H9 (cell line): Measurements from ENCODE around the gene LFNG. TPM values are rescaled to one million over a fixed set of nuclear protein-coding genes. Genes with fewer than 3 reads are reported as not detected.

Experiments
- DNase-seq: peaks from one replicate; pipeline ENCODE4 v3.0.0-alpha.2; 2017
- H2AFZ ChIP-seq: one replicate; pipeline ENCODE4 v1.6.1; 2013; ENCODE audit warnings: mild to moderate bottlenecking, low read length, control low read depth, moderate library complexity
- H2AK5ac ChIP-seq: 2 replicates; pipeline ENCODE4 v1.6.1; 2013; ENCODE audit warnings: low read length, control low read depth, mixed read lengths; ENCODE audit not compliant: insufficient read length
- H2BK120ac ChIP-seq: one replicate; pipeline ENCODE4 v1.6.1; 2013; ENCODE audit warnings: low read depth, mild to moderate bottlenecking, low read length, control low read depth, inconsistent platforms; ENCODE audit not compliant: poor library complexity, severe bottlenecking
- H2BK12ac ChIP-seq: 2 replicates; pipeline ENCODE4 v1.6.1; 2013; ENCODE audit warnings: low read length, control low read depth, mixed read lengths, low read depth; ENCODE audit not compliant: insufficient read length
- H2BK15ac ChIP-seq: 2 replicates; pipeline ENCODE4 v1.6.1; 2013; ENCODE audit warnings: low read depth, low read length, control low read depth
- H2BK20ac ChIP-seq: one replicate; pipeline ENCODE4 v1.6.1; 2013; ENCODE audit warnings: low read depth, mild to moderate bottlenecking, low read length, control low read depth, inconsistent platforms; ENCODE audit not compliant: poor library complexity, severe bottlenecking
- H2BK5ac ChIP-seq: 2 replicates; pipeline ENCODE4 v1.6.1; 2013; ENCODE audit warnings: low read length, control low read depth, mixed read lengths; ENCODE audit not compliant: insufficient read length
- H3K14ac ChIP-seq: 2 replicates; pipeline ENCODE4 v1.6.1; 2013; ENCODE audit warnings: low read length, control low read depth; ENCODE audit not compliant: insufficient read depth
- H3K18ac ChIP-seq: 2 replicates; pipeline ENCODE4 v1.6.1; 2013; ENCODE audit warnings: low read depth, mild to moderate bottlenecking, mixed read lengths, low read length, control low read depth; ENCODE audit not compliant: insufficient read length
- H3K23ac ChIP-seq: 2 replicates; pipeline ENCODE4 v1.6.1; 2013; ENCODE audit warnings: low read length, control low read depth, mixed read lengths, low read depth; ENCODE audit not compliant: insufficient read length
- H3K23me2 ChIP-seq: 2 replicates; pipeline ENCODE4 v1.6.1; 2013; ENCODE audit warnings: low read depth, mild to moderate bottlenecking, mixed read lengths, low read length, control low read depth; ENCODE audit not compliant: insufficient read length, poor library complexity, severe bottlenecking
- H3K27ac ChIP-seq: 2 replicates; pipeline ENCODE4 v1.5.1; 2013; ENCODE audit warnings: low read length, control low read depth, mixed read lengths, low read depth; ENCODE audit not compliant: insufficient read length
- H3K27me3 ChIP-seq: 2 replicates; pipeline ENCODE4 v1.6.1; 2013; ENCODE audit warnings: low read length, control low read depth, inconsistent platforms; ENCODE audit not compliant: insufficient read depth
- H3K4ac ChIP-seq: 2 replicates; pipeline ENCODE4 v1.6.1; 2013; ENCODE audit warnings: low read depth, mild to moderate bottlenecking, control low read depth, inconsistent platforms, low read length, moderate library complexity
- H3K4me1 ChIP-seq: 2 replicates; pipeline ENCODE4 v1.6.1; 2013; ENCODE audit warnings: low read length, control low read depth, inconsistent platforms; ENCODE audit not compliant: insufficient read depth
- H3K4me2 ChIP-seq: 2 replicates; pipeline ENCODE4 v1.6.1; 2013; ENCODE audit warnings: low read length, control low read depth, mixed read lengths; ENCODE audit not compliant: insufficient read length, insufficient read depth
- H3K56ac ChIP-seq: 2 replicates; pipeline ENCODE4 v1.6.1; 2013; ENCODE audit warnings: low read depth, mild to moderate bottlenecking, mixed read lengths, low read length, control low read depth; ENCODE audit not compliant: insufficient read length
- H3K79me1 ChIP-seq: 2 replicates; pipeline ENCODE4 v1.6.1; 2013; ENCODE audit warnings: low read depth, mild to moderate bottlenecking, moderate library complexity, low read length, control low read depth, inconsistent platforms; ENCODE audit not compliant: insufficient read depth, poor library complexity, severe bottlenecking
- H3K79me2 ChIP-seq: 2 replicates; pipeline ENCODE4 v1.6.1; 2013; ENCODE audit warnings: low read length, control low read depth, inconsistent platforms; ENCODE audit not compliant: insufficient read depth
- H3K9ac ChIP-seq: 2 replicates; pipeline ENCODE4 v1.6.1; 2013; ENCODE audit warnings: low read length, control low read depth, mixed read lengths; ENCODE audit not compliant: insufficient read length; ENCODE audit errors: extremely low read depth
- H3K9me3 ChIP-seq: one replicate; pipeline ENCODE4 v1.6.1; 2013; ENCODE audit warnings: low read depth, low read length, inconsistent platforms; ENCODE audit not compliant: control insufficient read depth
- H3T11ph ChIP-seq: one replicate; pipeline ENCODE4 v1.6.1; 2013; ENCODE audit warnings: mild to moderate bottlenecking, low read length, control low read depth, inconsistent platforms
- H4K20me1 ChIP-seq: one replicate; pipeline ENCODE4 v1.6.1; 2013; ENCODE audit not compliant: control insufficient read depth, insufficient read length, insufficient read depth
- H4K5ac ChIP-seq: 2 replicates; pipeline ENCODE4 v1.6.1; 2013; ENCODE audit warnings: low read depth, mild to moderate bottlenecking, mixed read lengths, low read length, control low read depth; ENCODE audit not compliant: insufficient read length
- H4K8ac ChIP-seq: replicated peaks from 2 replicates; pipeline ENCODE4 v1.6.1; 2013; ENCODE audit warnings: low read length, control low read depth, mixed read lengths, low read depth; ENCODE audit not compliant: insufficient read length
- H4K91ac ChIP-seq: 2 replicates; pipeline ENCODE4 v1.6.1; 2013; ENCODE audit warnings: low read depth, mild to moderate bottlenecking, moderate library complexity, mixed read lengths, low read length, control low read depth; ENCODE audit not compliant: insufficient read length
- H3K27ac Mint-ChIP-seq, 3 experiments: 2 replicates in 2 of 3; 3 replicates in 1 of 3; pipeline ENCODE4 v1.8.0; 2020 to 2021; ENCODE audit warnings: mixed read lengths in 3 of 3, mild to moderate bottlenecking in 1 of 3, moderate library complexity in 1 of 3
- H3K27me3 Mint-ChIP-seq: 2 replicates; pipeline ENCODE4 v1.8.0; 2021; ENCODE audit warnings: low read depth, mild to moderate bottlenecking, moderate library complexity, mixed read lengths
- H3K36me3 Mint-ChIP-seq, 3 experiments: 2 replicates in 2 of 3; 3 replicates in 1 of 3; pipeline ENCODE4 v1.8.0; 2020 to 2021; ENCODE audit warnings: low read depth in 3 of 3, mixed read lengths in 3 of 3; ENCODE audit not compliant: insufficient read depth in 1 of 3
- H3K4me1 Mint-ChIP-seq, 2 experiments: 2 replicates each; pipeline ENCODE4 v1.8.0; 2020; ENCODE audit warnings: mixed read lengths in 2 of 2
- H3K4me3 Mint-ChIP-seq, 2 experiments: 2 replicates in 1 of 2; 3 replicates in 1 of 2; pipeline ENCODE4 v1.8.0; 2020 to 2021; ENCODE audit warnings: mild to moderate bottlenecking in 2 of 2, mixed read lengths in 2 of 2, moderate library complexity in 1 of 2
- H3K9me3 Mint-ChIP-seq, 2 experiments: 2 replicates in 1 of 2; 3 replicates in 1 of 2; pipeline ENCODE4 v1.8.0; 2020; ENCODE audit warnings: mild to moderate bottlenecking in 2 of 2, mixed read lengths in 2 of 2, moderate library complexity in 1 of 2
- WGBS: extraction: QIAGEN DNeasy Blood & Tissue Kit; methylation state at CpG from one replicate; pipeline ENCODE4 v1.1.7; 2013; ENCODE audit warnings: missing lambda C conversion rate, low lambda C conversion rate, mixed read lengths; ENCODE audit not compliant: insufficient read length; ENCODE audit errors: extremely low coverage; 5-methylcytosine and 5-hydroxymethylcytosine counted together
- total RNA-seq: library from RNA; stranded (reverse); gene quantifications from 2 replicates; pipeline ENCODE4 v1.2.1, GENCODE V29; 2021
- TF ChIP-seq, protein P1 (sequence below): fragments of 200-600 bp; sonication (generic); conservative IDR thresholded peaks from 3 replicates; pipeline ENCODE4 v1.8.0; 2021; ENCODE audit warnings: antibody characterized with exemption, mild to moderate bottlenecking

LFNG gene
- total RNA-seq, 1 experiment from 2014 or later = 52.9 TPM

DNA sequence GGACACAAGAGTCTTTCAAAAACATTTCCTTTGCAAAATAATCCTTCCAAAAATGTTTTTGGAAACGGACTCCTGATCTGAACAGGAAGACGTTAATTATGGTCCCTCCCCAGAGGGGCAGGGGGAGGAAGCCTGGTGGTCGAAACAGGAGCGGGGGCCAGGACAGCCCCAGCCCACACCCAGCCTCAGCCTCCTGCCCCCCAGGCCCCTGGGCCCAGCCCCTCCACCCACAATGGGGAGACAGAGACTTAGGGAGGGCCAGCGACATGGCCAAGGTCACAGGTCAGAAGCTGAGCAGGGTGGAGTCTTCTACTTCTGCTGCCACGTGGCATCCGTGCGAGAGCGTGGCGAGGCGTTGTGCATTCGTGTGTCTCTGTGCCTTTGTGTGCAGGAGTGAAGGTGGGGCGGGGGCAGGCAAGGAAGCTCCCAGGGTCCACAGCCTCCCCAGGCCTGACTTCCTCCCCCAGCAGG lies 29.4 kb upstream of the LFNG start:
- H3K18ac ChIP-seq = no peak overlapping the region
- no peak overlapping the region for H3K23ac ChIP-seq
- H2BK12ac ChIP-seq = no peak overlapping the region
- no peak overlapping the region for H3K4ac ChIP-seq
- H3K4me1 ChIP-seq = no peaks in the 10 kb centered on the region
- H4K91ac ChIP-seq = no peak overlapping the region
- H3K23me2 ChIP-seq = no peaks in the 10 kb centered on the region
- H2BK20ac ChIP-seq = no peak overlapping the region
- Mint-ChIP-seq H3K27ac (no peak overlapping the region), H3K4me3 (no peak overlapping the region), H3K4me1 (peaks cover 4 to 19% of the 10 kb centered on the region in 2 experiments; a peak in 3 of 4 replicates), H3K9me3 (peaks cover 3 to 13% of the 10 kb centered on the region in 2 experiments; a peak in 2 of 5 replicates), H3K36me3 (no peaks in the 10 kb centered on the region; a peak in 2 of 7 replicates), H3K27me3 (peaks cover 2% of the 10 kb centered on the region)
- no peaks in the 10 kb centered on the region for H3K79me1 ChIP-seq
- no peak overlapping the region for H2AFZ ChIP-seq
- no peaks in the 10 kb centered on the region for H3K79me2 ChIP-seq
- TF ChIP-seq, protein P1, sequence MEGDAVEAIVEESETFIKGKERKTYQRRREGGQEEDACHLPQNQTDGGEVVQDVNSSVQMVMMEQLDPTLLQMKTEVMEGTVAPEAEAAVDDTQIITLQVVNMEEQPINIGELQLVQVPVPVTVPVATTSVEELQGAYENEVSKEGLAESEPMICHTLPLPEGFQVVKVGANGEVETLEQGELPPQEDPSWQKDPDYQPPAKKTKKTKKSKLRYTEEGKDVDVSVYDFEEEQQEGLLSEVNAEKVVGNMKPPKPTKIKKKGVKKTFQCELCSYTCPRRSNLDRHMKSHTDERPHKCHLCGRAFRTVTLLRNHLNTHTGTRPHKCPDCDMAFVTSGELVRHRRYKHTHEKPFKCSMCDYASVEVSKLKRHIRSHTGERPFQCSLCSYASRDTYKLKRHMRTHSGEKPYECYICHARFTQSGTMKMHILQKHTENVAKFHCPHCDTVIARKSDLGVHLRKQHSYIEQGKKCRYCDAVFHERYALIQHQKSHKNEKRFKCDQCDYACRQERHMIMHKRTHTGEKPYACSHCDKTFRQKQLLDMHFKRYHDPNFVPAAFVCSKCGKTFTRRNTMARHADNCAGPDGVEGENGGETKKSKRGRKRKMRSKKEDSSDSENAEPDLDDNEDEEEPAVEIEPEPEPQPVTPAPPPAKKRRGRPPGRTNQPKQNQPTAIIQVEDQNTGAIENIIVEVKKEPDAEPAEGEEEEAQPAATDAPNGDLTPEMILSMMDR = no peak
- WGBS = no CpG with 5 or more reads among the region's 13 CpGs
- no peak overlapping the region for H3K4me2 ChIP-seq
- no peak overlapping the region for H4K5ac ChIP-seq
- H4K8ac ChIP-seq = no peak overlapping the region
- peak overlapping the region; percentile 13; the same call in 1 of the 2 replicates for H3K14ac ChIP-seq
- H3K9ac ChIP-seq = no peak overlapping the region
- H2AK5ac ChIP-seq = no peak overlapping the region
- H3T11ph ChIP-seq = no peak overlapping the region
- no peak overlapping the region for H3K56ac ChIP-seq
- no peaks in the 10 kb centered on the region for H3K9me3 ChIP-seq
- no peak for DNase-seq
- no peaks in the 10 kb centered on the region for H3K27me3 ChIP-seq
- H3K27ac ChIP-seq = no peak overlapping the region
- peaks cover 2% of the 10 kb centered on the region for H4K20me1 ChIP-seq
- no peak overlapping the region for H2BK120ac ChIP-seq
- no peak overlapping the region for H2BK5ac ChIP-seq
- no peak overlapping the region for H2BK15ac ChIP-seq
